ENCODE measurements around the gene TMEM30B.

The TMEM30B gene

GRCh38 chr14:61266891-61267740, 14.0 kb downstream of the TMEM30B start:
- TF ChIP-seq, protein P1, sequence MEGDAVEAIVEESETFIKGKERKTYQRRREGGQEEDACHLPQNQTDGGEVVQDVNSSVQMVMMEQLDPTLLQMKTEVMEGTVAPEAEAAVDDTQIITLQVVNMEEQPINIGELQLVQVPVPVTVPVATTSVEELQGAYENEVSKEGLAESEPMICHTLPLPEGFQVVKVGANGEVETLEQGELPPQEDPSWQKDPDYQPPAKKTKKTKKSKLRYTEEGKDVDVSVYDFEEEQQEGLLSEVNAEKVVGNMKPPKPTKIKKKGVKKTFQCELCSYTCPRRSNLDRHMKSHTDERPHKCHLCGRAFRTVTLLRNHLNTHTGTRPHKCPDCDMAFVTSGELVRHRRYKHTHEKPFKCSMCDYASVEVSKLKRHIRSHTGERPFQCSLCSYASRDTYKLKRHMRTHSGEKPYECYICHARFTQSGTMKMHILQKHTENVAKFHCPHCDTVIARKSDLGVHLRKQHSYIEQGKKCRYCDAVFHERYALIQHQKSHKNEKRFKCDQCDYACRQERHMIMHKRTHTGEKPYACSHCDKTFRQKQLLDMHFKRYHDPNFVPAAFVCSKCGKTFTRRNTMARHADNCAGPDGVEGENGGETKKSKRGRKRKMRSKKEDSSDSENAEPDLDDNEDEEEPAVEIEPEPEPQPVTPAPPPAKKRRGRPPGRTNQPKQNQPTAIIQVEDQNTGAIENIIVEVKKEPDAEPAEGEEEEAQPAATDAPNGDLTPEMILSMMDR (IDR thresholded peaks at IDR 0.05; ENCODE audit: low read depth, low read length, missing control alignments), result no peak
- DNase-seq (ENCODE audit: low read depth), result no peak
- H3K4me3 ChIP-seq (ENCODE audit: low read depth, low read length), result no peak overlapping the region

GRCh38 chr14:61266436-61266835, 14.7 kb downstream of the TMEM30B start:
- TF ChIP-seq, protein P1 (IDR thresholded peaks at IDR 0.05; ENCODE audit: low read depth, low read length, missing control alignments), result no peak
- no peak overlapping the region for H3K4me3 ChIP-seq (ENCODE audit: low read depth, low read length)
- DNase-seq (ENCODE audit: low read depth), result no peak

DNA sequence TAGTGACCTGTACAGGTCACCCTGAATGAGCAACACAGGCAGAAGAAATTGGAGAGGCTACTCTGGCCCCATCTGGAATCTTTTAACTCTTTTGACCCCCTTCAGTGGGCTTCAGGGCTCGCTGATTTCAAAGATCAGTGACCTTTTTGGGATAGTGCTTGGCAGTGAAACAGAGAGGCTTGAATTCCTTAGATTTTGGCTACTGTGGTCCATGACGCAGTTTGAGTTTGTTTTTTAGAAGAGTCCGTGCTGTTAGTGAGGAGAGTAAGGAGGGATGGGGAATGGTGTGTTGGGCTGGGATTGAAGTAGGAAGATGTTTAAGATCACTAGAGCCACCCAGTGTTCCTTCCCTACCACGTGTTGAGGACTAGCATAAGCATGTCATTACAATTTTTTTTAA, 16.5 kb downstream of the TMEM30B start:
- no peak for DNase-seq (ENCODE audit: low read depth)
- TF ChIP-seq, protein P1 (IDR thresholded peaks at IDR 0.05; ENCODE audit: low read depth, low read length, missing control alignments), result no peak
- no peak overlapping the region for H3K4me3 ChIP-seq (ENCODE audit: low read depth, low read length)

DNA sequence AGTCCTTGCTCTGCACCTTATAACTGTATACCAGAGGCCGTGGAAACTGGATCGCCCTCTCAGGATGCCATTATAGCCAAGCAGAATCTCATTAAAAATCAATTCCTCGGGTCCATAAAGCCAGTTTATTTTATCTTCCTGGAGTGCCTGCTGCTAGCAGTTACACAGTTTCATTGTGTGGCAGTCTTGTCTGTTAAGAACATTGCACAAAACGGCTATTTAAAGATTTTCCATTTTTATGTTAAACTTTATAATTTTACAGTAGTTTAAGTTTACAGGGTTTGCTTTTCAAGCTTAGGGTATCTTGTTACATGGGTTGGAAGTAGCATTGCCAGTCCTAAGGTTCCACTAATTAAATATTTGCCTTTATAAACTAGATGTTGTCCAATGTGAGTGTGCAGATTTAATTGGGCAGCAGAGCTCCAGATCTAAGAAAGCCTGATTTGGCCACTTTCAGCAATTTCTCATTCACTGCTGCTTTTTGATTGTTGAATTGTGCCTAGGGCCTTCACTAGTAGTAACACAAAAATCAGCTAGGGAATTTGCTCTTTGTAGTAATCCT, 17.0 kb downstream of the TMEM30B start:
- H3K4me3 ChIP-seq (ENCODE audit: low read depth, low read length), result no peak overlapping the region
- no peak for DNase-seq (ENCODE audit: low read depth)
- TF ChIP-seq, protein P1 (IDR thresholded peaks at IDR 0.05; ENCODE audit: low read depth, low read length, missing control alignments), result no peak

- no peak overlapping the region for H3K4me3 ChIP-seq (ENCODE audit: low read depth, low read length)
- TF ChIP-seq, protein P1 (IDR thresholded peaks at IDR 0.05; ENCODE audit: low read depth, low read length, missing control alignments), result no peak
- DNase-seq (ENCODE audit: low read depth), result no peak
Observed at GRCh38 chr14:61262082-61262481, 19.1 kb downstream of the TMEM30B start.

DNA sequence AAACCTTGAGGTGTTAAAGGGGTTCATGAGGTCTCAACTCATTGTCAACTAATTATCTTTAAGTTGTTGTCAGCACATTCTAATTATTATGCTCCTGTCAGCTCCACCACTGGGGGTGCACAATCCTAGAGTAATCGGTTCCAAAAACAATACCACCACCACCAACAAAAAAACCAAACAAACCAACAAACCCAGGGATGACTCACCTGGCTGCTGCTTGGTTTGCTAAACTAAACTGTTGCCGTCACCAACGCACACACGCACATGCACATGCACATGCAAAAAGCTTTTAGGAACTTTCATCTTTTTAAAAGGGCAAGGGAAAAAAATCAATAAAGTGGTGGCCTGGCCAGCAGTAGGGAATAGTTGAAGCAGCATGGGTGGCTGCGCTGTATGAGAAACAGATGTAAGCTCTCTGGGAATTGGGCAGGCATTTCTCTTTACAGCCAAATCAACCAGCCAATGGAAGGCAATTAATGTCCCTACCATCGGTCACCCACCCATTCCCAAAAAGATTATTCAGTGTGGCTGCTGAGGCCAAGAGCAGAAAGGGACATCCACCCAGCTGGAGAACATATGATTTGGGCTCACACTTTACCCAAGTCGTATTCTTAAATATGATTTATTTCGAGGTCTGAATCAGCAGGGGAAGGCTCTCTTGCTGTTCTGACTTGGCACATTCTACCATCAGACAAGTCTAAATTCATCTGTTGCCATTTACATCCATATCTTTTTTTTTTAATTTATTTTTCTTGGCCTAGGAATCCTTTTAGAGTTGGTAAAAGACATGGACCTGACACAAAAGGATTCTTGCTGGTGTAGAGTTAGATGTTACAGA, 20.0 kb downstream of the TMEM30B start:
- TF ChIP-seq, protein P1 (IDR thresholded peaks at IDR 0.05; ENCODE audit: low read depth, low read length, missing control alignments), result no peak
- no peak for DNase-seq (ENCODE audit: low read depth)
- H3K4me3 ChIP-seq (ENCODE audit: low read depth, low read length), result no peak overlapping the region

All from GM12864 (cell line).